GM12878 (cell line): Measurements from ENCODE around the gene SLC25A33. TPM values are rescaled to one million over a fixed set of nuclear protein-coding genes. Genes with fewer than 3 reads are reported as not detected.

Experiments used
- EGR1 ChIP-seq, 2 experiments: IDR thresholded peaks; 1 replicate in 1 of 2; 2 replicates in 1 of 2; pipeline ENCODE4 v1.6.1; 2011 to 2012; ENCODE audit warnings: low read depth in 2 of 2, low read length in 2 of 2, borderline replicate concordance in 1 of 2, mild to moderate bottlenecking in 1 of 2, moderate library complexity in 1 of 2
- NBN ChIP-seq: fragments of 450-650 bp; IDR thresholded peaks from 2 replicates; pipeline ENCODE4 v1.6.1; 2016
- RAD51 ChIP-seq: fragments of 450-650 bp; IDR thresholded peaks from 2 replicates; pipeline ENCODE4 v1.6.1; 2016; ENCODE audit warnings: moderate library complexity, mild to moderate bottlenecking, inconsistent platforms
- SMC3 ChIP-seq: IDR thresholded peaks from 2 replicates; pipeline ENCODE4 v1.6.1; 2011; ENCODE audit warnings: low read length, improper control_type of control experiment, borderline replicate concordance
- SRF ChIP-seq, 2 experiments: IDR thresholded peaks; 2 replicates each; pipeline ENCODE4 v1.6.1; 2011; ENCODE audit warnings: low read depth in 2 of 2, low read length in 2 of 2, mild to moderate bottlenecking in 1 of 2, moderate library complexity in 1 of 2
- SUZ12 ChIP-seq: fragments of 200-600 bp; sonication (generic); IDR thresholded peaks from one replicate; pipeline ENCODE4 v1.6.1; 2018; ENCODE audit warnings: antibody characterized with exemption, mild to moderate bottlenecking; ENCODE audit not compliant: unreplicated experiment
- ZBED1 ChIP-seq: IDR thresholded peaks from 2 replicates; pipeline ENCODE4 v1.6.1; 2016; ENCODE audit warnings: borderline replicate concordance
- polyA plus RNA-seq, 11 experiments: library from polyadenylated mRNA; depleted of rRNA in 4 of 11; unstranded in 6 of 11; stranded (reverse) in 5 of 11; fragments of >200 nt; fragmentation: Nextera tagmentation in 4 of 11; fragmentation: Illumina TruSeq in 1 of 11; extraction: Ambion mirVana in 4 of 11; extraction: Trizol in 1 of 11; gene quantifications; 1 replicate in 1 of 11; 2 replicates in 10 of 11; pipeline versions ENCODE4 v1.2.1 to v1.2.3, GENCODE V29; 2011 to 2016; ENCODE audit warnings: inconsistent platforms in 2 of 11, missing spikeins in 2 of 11, low read depth in 1 of 11
- total RNA-seq, 4 experiments: library from RNA; depleted of rRNA in 3 of 4; stranded (reverse); fragments of >200 nt in 3 of 4; fragmentation: Illumina TruSeq in 1 of 4; extraction: Trizol in 1 of 4; gene quantifications; 2 replicates each; pipeline versions ENCODE4 v1.2.1 to v1.2.3, GENCODE V29; 2013 to 2021
- TF ChIP-seq, protein P1 (sequence below), 3 experiments: IDR thresholded peaks in 2 of 3; conservative IDR thresholded peaks in 1 of 3; 2 replicates each; pipeline ENCODE4 v1.5.1; 2011; ENCODE audit warnings: low read depth in 3 of 3, low read length in 3 of 3, mild to moderate bottlenecking in 3 of 3, control low read depth in 2 of 3, moderate library complexity in 2 of 3, inconsistent platforms in 1 of 3, mixed read lengths in 1 of 3; ENCODE audit not compliant: control insufficient read depth in 2 of 3, insufficient read depth in 1 of 3; ENCODE audit errors: extremely low read depth in 1 of 3
- TF ChIP-seq, protein P2 (sequence below): fragments of 450-650 bp; formaldehyde crosslinking; IDR thresholded peaks from 2 replicates; pipeline ENCODE4 v1.4.0; 2020; ENCODE audit warnings: mild to moderate bottlenecking, moderate library complexity

SLC25A33 gene
- total and polyA plus RNA-seq, 10 of the 15 experiments (the other 5 are each of a cell fraction or from before 2014, with no cell fraction given), result 1.7 to 11.2 (median 8.4) TPM

DNA sequence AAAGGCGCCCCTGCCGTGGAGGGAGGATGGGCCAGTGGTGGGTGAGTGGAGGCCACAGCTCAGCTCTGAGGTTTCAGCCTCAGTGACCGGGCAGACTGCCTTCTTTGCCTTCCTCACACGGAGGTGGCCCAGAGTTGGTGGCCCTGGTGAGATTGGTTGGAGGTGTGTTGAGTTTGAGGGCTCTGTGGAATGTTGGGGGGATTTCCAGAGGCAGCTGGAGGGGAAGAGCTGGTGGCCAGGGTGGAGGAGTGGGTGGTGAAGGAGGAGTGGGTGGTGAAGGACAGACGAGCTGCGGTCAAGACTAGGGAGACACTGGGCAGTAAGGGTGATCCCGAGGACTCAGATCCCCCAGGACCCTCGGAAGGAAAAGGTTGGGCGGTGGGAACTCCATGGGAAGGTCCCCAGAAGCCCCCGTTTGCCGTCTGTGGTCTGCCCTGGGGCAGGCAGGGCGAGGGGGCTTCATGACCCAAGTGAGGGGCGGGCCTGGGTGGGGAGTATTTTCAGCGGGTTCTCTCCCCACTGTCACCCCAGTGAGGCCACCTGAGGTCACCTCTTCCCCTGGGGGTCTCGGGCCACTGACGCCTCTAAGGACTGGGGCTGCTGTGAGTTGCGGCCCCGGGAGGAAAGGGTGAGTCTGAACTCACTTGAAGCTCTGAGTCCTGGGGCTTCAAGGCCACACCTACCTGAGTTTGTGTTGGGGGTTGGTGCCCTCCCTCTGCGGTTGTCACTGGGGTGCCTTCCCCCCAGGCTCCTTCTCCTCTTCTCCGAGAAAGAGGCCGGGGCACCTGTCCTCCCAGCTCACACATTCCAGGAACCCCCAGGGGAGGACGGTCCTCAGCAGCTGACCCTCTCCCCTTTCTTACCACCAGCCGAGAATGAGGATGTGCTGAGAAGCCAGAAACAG is 89.5 kb downstream of the SLC25A33 start (continued):
- 0 out of 2 replicates have a peak, but pooled peaks have one; percentile 28 for TF ChIP-seq ZBED1
- TF ChIP-seq, protein P1, sequence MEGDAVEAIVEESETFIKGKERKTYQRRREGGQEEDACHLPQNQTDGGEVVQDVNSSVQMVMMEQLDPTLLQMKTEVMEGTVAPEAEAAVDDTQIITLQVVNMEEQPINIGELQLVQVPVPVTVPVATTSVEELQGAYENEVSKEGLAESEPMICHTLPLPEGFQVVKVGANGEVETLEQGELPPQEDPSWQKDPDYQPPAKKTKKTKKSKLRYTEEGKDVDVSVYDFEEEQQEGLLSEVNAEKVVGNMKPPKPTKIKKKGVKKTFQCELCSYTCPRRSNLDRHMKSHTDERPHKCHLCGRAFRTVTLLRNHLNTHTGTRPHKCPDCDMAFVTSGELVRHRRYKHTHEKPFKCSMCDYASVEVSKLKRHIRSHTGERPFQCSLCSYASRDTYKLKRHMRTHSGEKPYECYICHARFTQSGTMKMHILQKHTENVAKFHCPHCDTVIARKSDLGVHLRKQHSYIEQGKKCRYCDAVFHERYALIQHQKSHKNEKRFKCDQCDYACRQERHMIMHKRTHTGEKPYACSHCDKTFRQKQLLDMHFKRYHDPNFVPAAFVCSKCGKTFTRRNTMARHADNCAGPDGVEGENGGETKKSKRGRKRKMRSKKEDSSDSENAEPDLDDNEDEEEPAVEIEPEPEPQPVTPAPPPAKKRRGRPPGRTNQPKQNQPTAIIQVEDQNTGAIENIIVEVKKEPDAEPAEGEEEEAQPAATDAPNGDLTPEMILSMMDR (IDR thresholded peaks at IDR 0.05 in 2 of 3, conservative IDR thresholded peaks at IDR 0.05 in 1 of 3; ENCODE audit: control insufficient read depth in 2 of 3, extremely low read depth in 1 of 3, insufficient read depth in 1 of 3, low read depth in 3 of 3, low read length in 3 of 3), result no peak
- TF ChIP-seq SUZ12, result no peak
- TF ChIP-seq RAD51, result no peak
- TF ChIP-seq SMC3, result peak; percentile 24; the same call in 1 of the 2 replicates
- TF ChIP-seq SRF (IDR thresholded peaks at IDR 0.05; ENCODE audit: low read depth in 2 of 2, low read length in 2 of 2), result no peak
- peak; percentile 85 for TF ChIP-seq NBN
- TF ChIP-seq EGR1 (IDR thresholded peaks at IDR 0.05; ENCODE audit: borderline replicate concordance in 1 of 2, low read depth in 2 of 2, low read length in 2 of 2), result peak in 1 of 2 experiments; percentile 93; a peak in 1 of 3 replicates
- TF ChIP-seq, protein P2, sequence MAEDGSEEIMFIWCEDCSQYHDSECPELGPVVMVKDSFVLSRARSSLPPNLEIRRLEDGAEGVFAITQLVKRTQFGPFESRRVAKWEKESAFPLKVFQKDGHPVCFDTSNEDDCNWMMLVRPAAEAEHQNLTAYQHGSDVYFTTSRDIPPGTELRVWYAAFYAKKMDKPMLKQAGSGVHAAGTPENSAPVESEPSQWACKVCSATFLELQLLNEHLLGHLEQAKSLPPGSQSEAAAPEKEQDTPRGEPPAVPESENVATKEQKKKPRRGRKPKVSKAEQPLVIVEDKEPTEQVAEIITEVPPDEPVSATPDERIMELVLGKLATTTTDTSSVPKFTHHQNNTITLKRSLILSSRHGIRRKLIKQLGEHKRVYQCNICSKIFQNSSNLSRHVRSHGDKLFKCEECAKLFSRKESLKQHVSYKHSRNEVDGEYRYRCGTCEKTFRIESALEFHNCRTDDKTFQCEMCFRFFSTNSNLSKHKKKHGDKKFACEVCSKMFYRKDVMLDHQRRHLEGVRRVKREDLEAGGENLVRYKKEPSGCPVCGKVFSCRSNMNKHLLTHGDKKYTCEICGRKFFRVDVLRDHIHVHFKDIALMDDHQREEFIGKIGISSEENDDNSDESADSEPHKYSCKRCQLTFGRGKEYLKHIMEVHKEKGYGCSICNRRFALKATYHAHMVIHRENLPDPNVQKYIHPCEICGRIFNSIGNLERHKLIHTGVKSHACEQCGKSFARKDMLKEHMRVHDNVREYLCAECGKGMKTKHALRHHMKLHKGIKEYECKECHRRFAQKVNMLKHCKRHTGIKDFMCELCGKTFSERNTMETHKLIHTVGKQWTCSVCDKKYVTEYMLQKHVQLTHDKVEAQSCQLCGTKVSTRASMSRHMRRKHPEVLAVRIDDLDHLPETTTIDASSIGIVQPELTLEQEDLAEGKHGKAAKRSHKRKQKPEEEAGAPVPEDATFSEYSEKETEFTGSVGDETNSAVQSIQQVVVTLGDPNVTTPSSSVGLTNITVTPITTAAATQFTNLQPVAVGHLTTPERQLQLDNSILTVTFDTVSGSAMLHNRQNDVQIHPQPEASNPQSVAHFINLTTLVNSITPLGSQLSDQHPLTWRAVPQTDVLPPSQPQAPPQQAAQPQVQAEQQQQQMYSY (CRISPR knock-in tag), result no peak
